ENCODE results near the gene DOK5.

DOK5 gene

DNA sequence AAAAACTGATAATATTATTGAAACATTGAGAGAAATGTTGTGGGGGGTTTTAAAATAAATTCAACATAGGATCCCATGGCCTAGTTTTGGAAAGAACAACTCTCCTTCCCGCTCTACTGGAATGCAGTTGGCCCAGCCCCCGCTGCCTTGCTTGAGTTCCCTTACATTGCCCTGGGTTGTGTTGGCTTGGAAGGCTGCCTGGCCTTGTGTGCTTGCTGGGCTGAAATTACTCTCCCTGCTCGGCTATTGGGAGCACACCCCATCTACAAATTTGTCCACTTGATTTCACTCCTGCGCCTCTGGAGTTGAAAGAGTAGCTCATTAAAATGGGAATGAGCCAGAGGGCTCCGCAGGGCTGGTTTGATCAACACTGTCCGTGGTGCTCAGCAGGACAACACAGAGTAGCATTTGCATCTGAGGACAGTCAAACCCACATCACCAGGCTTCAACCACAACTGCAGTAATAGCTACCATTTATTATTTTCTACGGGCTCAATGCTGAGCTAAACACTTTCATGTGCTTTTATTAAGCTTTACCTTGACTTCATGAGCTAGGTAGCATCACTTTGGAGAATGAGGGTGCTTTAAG lies 35.2 kb downstream of the DOK5 start:
- H3K4me2 ChIP-seq (ENCODE audit: insufficient read depth, low read length): no peak overlapping the region
- no peak overlapping the region for H2AFZ ChIP-seq (ENCODE audit: low read depth, low read length)
- TF ChIP-seq, protein P1, sequence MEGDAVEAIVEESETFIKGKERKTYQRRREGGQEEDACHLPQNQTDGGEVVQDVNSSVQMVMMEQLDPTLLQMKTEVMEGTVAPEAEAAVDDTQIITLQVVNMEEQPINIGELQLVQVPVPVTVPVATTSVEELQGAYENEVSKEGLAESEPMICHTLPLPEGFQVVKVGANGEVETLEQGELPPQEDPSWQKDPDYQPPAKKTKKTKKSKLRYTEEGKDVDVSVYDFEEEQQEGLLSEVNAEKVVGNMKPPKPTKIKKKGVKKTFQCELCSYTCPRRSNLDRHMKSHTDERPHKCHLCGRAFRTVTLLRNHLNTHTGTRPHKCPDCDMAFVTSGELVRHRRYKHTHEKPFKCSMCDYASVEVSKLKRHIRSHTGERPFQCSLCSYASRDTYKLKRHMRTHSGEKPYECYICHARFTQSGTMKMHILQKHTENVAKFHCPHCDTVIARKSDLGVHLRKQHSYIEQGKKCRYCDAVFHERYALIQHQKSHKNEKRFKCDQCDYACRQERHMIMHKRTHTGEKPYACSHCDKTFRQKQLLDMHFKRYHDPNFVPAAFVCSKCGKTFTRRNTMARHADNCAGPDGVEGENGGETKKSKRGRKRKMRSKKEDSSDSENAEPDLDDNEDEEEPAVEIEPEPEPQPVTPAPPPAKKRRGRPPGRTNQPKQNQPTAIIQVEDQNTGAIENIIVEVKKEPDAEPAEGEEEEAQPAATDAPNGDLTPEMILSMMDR (IDR thresholded peaks at IDR 0.05; ENCODE audit: borderline replicate concordance, extremely low read depth, low read length, poor library complexity, severe bottlenecking): no peak
- no peak for TF ChIP-seq EZH2 (IDR thresholded peaks at IDR 0.05; ENCODE audit: borderline replicate concordance, low read depth, low read length, severe bottlenecking)
- no peak overlapping the region for H3K9ac ChIP-seq (ENCODE audit: low read depth, low read length)
- H3K27me3 ChIP-seq (ENCODE audit: insufficient read depth, low read length, poor library complexity): no peaks in the 10 kb centered on the region
- no peaks in the 10 kb centered on the region for H4K20me1 ChIP-seq (ENCODE audit: insufficient read depth, low read length)
- H3K27ac ChIP-seq (ENCODE audit: low read length): no peak overlapping the region
- no peak for ATAC-seq (ENCODE audit: insufficient read depth, low read depth)
- peaks cover 5% of the 10 kb centered on the region for H3K9me3 ChIP-seq (ENCODE audit: insufficient read depth, low read length, severe bottlenecking)
- H3K4me3 ChIP-seq (ENCODE audit: low read depth in 1 of 2, low read length in 2 of 2): no peak overlapping the region
- no peak for DNase-seq
- no peaks in the 10 kb centered on the region for H3K79me2 ChIP-seq (ENCODE audit: insufficient read depth, low read length)
- no peaks in the 10 kb centered on the region for H3K36me3 ChIP-seq (ENCODE audit: insufficient read depth, low read length)
- no peaks in the 10 kb centered on the region for H3K4me1 ChIP-seq (ENCODE audit: insufficient read depth, low read length)

DNA sequence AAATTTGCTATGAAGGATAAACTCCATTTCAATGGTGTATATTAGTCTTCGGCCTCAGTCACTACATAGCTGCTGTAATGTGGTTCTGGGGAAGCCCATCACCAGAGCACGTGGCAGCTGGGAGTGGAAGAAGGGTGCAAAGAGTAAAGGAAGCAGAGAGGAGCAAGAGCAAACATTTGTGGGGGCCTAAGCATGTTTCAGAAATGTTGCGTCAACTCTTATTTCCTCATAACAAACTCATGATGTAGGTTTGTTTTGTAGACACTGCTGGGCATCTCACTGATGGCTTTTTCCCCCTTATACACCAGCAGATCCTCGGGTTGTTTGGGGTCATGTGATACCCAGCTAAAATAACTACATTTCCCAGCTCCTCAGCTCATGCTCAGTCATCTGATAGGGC lies 37.3 kb downstream of the DOK5 start:
- Histone ChIP-seq H3K9ac (ENCODE audit: low read depth, low read length) (no peak overlapping the region), H3K4me2 (ENCODE audit: insufficient read depth, low read length) (no peak overlapping the region), H3K4me3 (ENCODE audit: low read depth in 1 of 2, low read length in 2 of 2) (no peak overlapping the region), H3K79me2 (ENCODE audit: insufficient read depth, low read length) (no peaks in the 10 kb centered on the region), H3K36me3 (ENCODE audit: insufficient read depth, low read length) (no peaks in the 10 kb centered on the region), H3K27ac (ENCODE audit: low read length) (no peak overlapping the region), H2AFZ (ENCODE audit: low read depth, low read length) (no peak overlapping the region), H3K27me3 (ENCODE audit: insufficient read depth, low read length, poor library complexity) (no peaks in the 10 kb centered on the region), H3K4me1 (ENCODE audit: insufficient read depth, low read length) (no peaks in the 10 kb centered on the region), H3K9me3 (ENCODE audit: insufficient read depth, low read length, severe bottlenecking) (peaks cover 5% of the 10 kb centered on the region), H4K20me1 (ENCODE audit: insufficient read depth, low read length) (no peaks in the 10 kb centered on the region)
- TF ChIP-seq, protein P1 (IDR thresholded peaks at IDR 0.05; ENCODE audit: borderline replicate concordance, extremely low read depth, low read length, poor library complexity, severe bottlenecking): no peak
- no peak for TF ChIP-seq EZH2 (IDR thresholded peaks at IDR 0.05; ENCODE audit: borderline replicate concordance, low read depth, low read length, severe bottlenecking)
- ATAC-seq (ENCODE audit: insufficient read depth, low read depth): no peak
- no peak for DNase-seq

DNA sequence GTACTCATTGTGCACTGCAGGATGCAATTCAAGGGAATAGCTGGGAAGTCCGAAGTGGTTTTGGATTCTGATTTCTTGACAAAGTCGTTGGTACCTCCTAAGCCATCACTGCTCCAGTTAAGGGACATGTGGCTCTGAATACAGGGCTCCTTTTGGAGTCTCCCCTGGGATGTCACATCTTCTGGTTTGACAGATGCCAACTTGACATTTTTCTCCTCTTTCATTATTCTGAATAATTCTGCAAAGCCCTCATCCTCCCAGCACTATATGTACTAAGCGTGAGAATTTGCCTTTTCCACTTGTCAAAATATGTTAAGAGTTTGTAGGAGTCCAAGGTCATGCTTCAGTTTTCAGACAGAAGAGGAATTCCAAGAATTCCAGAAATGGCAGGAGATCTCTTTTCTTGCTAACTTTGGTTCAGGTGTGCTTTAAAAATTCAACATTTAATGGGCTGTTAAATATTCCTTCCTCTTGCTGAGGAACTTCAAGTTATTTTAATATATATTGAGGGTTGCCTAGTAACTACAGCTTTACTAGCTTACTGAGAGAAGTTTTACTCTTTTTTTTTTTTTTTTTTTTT lies 38.7 kb downstream of the DOK5 start:
- Histone ChIP-seq H3K4me2 (ENCODE audit: insufficient read depth, low read length) (no peak overlapping the region), H3K36me3 (ENCODE audit: insufficient read depth, low read length) (no peaks in the 10 kb centered on the region), H3K79me2 (ENCODE audit: insufficient read depth, low read length) (no peaks in the 10 kb centered on the region), H3K4me3 (ENCODE audit: low read depth in 1 of 2, low read length in 2 of 2) (no peak overlapping the region), H4K20me1 (ENCODE audit: insufficient read depth, low read length) (no peaks in the 10 kb centered on the region), H3K9me3 (ENCODE audit: insufficient read depth, low read length, severe bottlenecking) (peaks cover 5% of the 10 kb centered on the region), H3K27me3 (ENCODE audit: insufficient read depth, low read length, poor library complexity) (no peaks in the 10 kb centered on the region), H2AFZ (ENCODE audit: low read depth, low read length) (no peak overlapping the region), H3K27ac (ENCODE audit: low read length) (no peak overlapping the region), H3K9ac (ENCODE audit: low read depth, low read length) (no peak overlapping the region), H3K4me1 (ENCODE audit: insufficient read depth, low read length) (no peaks in the 10 kb centered on the region)
- DNase-seq (no peak), ATAC-seq (ENCODE audit: insufficient read depth, low read depth) (no peak)
- no peak for TF ChIP-seq EZH2 (IDR thresholded peaks at IDR 0.05; ENCODE audit: borderline replicate concordance, low read depth, low read length, severe bottlenecking)
- TF ChIP-seq, protein P1 (IDR thresholded peaks at IDR 0.05; ENCODE audit: borderline replicate concordance, extremely low read depth, low read length, poor library complexity, severe bottlenecking): no peak
